Measurements from ENCODE around the gene SH2B3.

DNA sequence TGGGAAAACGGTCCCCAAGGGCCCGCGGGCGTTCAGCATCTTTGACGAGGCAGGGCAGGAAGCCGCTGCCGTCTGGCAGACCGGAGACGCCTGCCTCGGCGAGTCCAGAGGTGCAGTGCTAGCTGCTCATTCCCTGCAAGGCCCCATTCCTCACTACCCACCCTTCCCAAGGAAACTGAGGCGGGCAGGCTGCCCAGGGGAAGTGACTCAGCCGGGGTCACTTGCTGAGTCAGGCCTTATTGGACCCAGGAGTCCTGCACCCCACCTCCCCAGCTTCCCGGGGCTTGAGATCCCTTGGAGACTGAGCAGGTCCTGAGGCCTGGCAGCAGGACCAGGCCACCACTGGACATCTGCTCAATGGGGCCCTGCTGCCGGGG is 3.7 kb downstream of the SH2B3 start:
- TF ChIP-seq EZH2 (IDR thresholded peaks at IDR 0.05; ENCODE audit: low read depth, unreplicated experiment) (no peak), CTCF (conservative IDR thresholded peaks at IDR 0.05; ENCODE audit: low read depth in 2 of 2) (no peak), POLR2AphosphoS5 (IDR thresholded peaks at IDR 0.05; ENCODE audit: low read depth) (no peak), EZH2phosphoT487 (IDR thresholded peaks at IDR 0.05; ENCODE audit: unreplicated experiment) (no peak)

Measured in GM23338 (cell line).